Kidney epithelial cell (primary cell): Measurements from ENCODE around the gene NTM. TPM values are rescaled to one million over a fixed set of nuclear protein-coding genes. Genes with fewer than 3 reads are reported as not detected.
"Not testable (repeated sequence)": the region's sequence is repeated elsewhere in the genome, so short reads cannot be mapped to it uniquely, and the experiment has no call there.

Source experiments
- DNase-seq: peaks from one replicate; pipeline ENCODE4 v3.0.0-alpha.2; 2010; ENCODE audit warnings: low read depth
- H3K27me3 ChIP-seq: 2 replicates; pipeline ENCODE4 v1.6.0; 2011; ENCODE audit warnings: low read length; ENCODE audit not compliant: control insufficient read depth, insufficient read depth
- H3K36me3 ChIP-seq: 2 replicates; pipeline ENCODE4 v1.5.1; 2011; ENCODE audit warnings: low read length; ENCODE audit not compliant: control insufficient read depth, insufficient read depth
- H3K4me3 ChIP-seq: 2 replicates; pipeline ENCODE4 v1.5.1; 2011; ENCODE audit warnings: low read depth, mild to moderate bottlenecking, control low read depth, low read length
- total RNA-seq: library from RNA; depleted of rRNA; stranded (reverse); fragments of >200 nt; gene quantifications from 2 replicates; pipeline ENCODE4 v1.2.3, GENCODE V29; 2015
- TF ChIP-seq, protein P1 (sequence below): IDR thresholded peaks from 2 replicates; pipeline ENCODE4 v1.5.1; 2011; ENCODE audit warnings: mild to moderate bottlenecking, moderate library complexity, low read length, control low read depth, inconsistent platforms; ENCODE audit not compliant: insufficient read depth, poor library complexity, severe bottlenecking

The NTM gene
- total RNA-seq, 1 donor from 2014 or later = 111 TPM

- no peaks in the 10 kb centered on the region for H3K36me3 ChIP-seq
- TF ChIP-seq, protein P1, sequence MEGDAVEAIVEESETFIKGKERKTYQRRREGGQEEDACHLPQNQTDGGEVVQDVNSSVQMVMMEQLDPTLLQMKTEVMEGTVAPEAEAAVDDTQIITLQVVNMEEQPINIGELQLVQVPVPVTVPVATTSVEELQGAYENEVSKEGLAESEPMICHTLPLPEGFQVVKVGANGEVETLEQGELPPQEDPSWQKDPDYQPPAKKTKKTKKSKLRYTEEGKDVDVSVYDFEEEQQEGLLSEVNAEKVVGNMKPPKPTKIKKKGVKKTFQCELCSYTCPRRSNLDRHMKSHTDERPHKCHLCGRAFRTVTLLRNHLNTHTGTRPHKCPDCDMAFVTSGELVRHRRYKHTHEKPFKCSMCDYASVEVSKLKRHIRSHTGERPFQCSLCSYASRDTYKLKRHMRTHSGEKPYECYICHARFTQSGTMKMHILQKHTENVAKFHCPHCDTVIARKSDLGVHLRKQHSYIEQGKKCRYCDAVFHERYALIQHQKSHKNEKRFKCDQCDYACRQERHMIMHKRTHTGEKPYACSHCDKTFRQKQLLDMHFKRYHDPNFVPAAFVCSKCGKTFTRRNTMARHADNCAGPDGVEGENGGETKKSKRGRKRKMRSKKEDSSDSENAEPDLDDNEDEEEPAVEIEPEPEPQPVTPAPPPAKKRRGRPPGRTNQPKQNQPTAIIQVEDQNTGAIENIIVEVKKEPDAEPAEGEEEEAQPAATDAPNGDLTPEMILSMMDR = no peak
- DNase-seq = no peak
- H3K27me3 ChIP-seq = no peaks in the 10 kb centered on the region
- no peak overlapping the region for H3K4me3 ChIP-seq
These were observed 987.6 kb downstream of the NTM start for GRCh38 chr11:132357811-132358572.

GRCh38 chr11:132358573-132358953 lies 988.1 kb downstream of the NTM start:
- DNase-seq = no peak
- Histone ChIP-seq H3K36me3 (no peaks in the 10 kb centered on the region), H3K4me3 (no peak overlapping the region), H3K27me3 (no peaks in the 10 kb centered on the region)
- TF ChIP-seq, protein P1 = no peak

GRCh38 chr11:132361011-132361550 lies 990.7 kb downstream of the NTM start:
- H3K4me3 ChIP-seq = no peak overlapping the region
- TF ChIP-seq, protein P1 = no peak
- H3K36me3 ChIP-seq = no peaks in the 10 kb centered on the region
- DNase-seq = no peak
- no peaks in the 10 kb centered on the region for H3K27me3 ChIP-seq

- no peaks in the 10 kb centered on the region for H3K27me3 ChIP-seq
- no peak for DNase-seq
- H3K36me3 ChIP-seq = no peaks in the 10 kb centered on the region
- H3K4me3 ChIP-seq = no peak overlapping the region
- TF ChIP-seq, protein P1 = no peak
These were observed 995.2 kb downstream of the NTM start for GRCh38 chr11:132365650-132366049.

DNA sequence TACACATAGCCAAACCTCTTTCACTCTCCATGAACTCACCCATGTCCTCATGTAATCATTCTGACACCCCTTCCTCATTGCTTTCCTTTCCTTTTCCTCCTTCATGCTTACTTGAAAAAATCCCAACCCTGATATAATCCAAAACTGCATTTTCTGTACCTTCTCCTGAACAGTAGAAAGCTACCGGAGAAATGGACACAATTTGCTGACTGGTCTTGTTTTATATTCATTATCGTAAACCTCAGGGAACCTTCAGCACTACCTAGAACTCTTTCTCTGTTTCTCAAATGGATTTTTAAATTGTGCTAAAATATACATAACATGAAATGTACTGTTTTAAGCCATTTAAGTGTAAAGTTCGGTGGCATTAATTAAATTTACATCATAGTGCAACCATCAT lies 996.9 kb downstream of the NTM start:
- Histone ChIP-seq H3K36me3 (no peaks in the 10 kb centered on the region), H3K27me3 (no peaks in the 10 kb centered on the region), H3K4me3 (no peak overlapping the region)
- TF ChIP-seq, protein P1 = no peak
- DNase-seq = no peak

DNA sequence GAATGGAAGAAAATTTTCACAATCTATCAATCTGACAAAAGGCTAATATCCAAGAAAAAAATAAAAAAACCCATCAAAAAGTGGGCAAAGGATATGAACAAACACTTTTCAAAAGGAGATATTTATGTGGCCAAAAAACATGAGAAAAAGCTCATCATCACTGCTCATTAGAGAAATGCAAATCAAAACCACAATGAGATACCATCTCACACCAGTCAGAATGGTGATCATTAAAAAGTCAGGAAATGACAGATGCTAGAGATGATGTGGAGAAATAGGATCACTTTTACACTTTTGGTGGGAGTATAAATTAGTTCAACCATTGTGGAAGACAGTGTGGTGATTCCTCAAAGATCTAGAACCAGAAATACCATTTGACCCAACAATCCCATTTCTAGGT lies 999.7 kb downstream of the NTM start:
- not testable (repeated sequence) for DNase-seq, H3K27me3 ChIP-seq, H3K36me3 ChIP-seq, H3K4me3 ChIP-seq
